Fibroblast of skin of left quadriceps (primary cell): ENCODE measurements around the gene NCOR2.

Source experiments
- DNase-seq, 2 experiments: peaks; one replicate each; pipeline ENCODE4 v3.0.0-alpha.2; 2013; ENCODE audit warnings: low read depth in 2 of 2

Gene NCOR2

DNA sequence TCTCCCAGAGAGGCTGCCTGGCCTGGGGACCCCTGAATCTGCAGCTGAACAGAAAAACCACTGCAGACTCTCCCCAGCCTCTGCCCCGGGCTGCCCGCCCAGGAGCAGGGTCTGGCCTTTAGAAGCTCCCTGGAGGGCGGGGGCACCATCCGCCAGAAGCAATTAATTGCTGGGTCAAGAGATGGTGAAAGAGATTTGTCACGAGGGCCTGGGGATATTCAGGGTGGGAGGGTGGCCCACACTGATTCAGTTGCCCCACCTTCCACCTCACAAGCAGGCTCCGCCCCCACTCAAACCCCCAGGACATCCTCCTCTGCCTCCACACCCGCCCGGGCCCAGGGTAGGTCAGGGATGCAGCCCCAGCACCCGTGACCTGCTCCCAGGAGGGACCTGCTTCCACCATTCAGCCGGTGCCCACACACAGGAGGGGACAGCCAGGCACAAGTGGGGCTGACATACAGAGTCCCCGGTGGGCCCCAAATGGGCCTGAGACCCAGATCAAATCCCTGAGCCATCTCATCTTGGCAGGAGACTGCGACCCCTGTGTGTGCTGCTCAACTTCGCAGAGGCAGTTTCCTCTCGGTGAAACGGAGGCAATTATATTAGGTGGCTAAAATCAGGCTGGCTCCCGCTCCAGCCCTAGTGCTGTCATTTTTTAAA, 23.0 kb downstream of the NCOR2 start:
- DNase-seq, result no peak

- no peak for DNase-seq
Measured at GRCh38 chr12:124543590-124544310, 23.7 kb downstream of the NCOR2 start.

DNA sequence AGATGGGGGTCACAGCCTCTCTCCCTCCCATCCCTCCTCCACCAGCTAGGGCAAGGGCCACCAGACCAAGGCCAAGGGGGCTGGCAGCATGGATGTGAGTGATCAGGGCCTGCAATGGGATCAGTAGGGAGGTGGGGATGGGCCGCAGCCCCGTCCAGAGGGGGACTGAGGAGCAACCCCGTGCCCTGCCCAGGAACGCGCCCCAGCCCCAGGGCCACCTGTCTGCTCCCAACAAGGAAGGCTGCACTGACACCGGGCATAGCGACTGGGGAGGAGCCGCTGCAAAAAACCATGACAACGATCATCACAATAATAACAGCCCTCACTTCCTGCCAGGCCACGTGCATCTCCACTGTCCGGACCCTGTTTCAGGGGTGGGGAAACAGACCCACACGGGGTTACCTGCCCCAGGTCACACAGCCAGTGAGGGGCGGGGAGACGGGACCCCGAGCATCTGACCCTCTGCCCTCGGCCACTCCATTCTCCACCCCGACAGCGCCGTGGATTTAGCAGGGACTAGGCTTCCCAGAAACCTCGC, 24.3 kb downstream of the NCOR2 start:
- no peak for DNase-seq

DNA sequence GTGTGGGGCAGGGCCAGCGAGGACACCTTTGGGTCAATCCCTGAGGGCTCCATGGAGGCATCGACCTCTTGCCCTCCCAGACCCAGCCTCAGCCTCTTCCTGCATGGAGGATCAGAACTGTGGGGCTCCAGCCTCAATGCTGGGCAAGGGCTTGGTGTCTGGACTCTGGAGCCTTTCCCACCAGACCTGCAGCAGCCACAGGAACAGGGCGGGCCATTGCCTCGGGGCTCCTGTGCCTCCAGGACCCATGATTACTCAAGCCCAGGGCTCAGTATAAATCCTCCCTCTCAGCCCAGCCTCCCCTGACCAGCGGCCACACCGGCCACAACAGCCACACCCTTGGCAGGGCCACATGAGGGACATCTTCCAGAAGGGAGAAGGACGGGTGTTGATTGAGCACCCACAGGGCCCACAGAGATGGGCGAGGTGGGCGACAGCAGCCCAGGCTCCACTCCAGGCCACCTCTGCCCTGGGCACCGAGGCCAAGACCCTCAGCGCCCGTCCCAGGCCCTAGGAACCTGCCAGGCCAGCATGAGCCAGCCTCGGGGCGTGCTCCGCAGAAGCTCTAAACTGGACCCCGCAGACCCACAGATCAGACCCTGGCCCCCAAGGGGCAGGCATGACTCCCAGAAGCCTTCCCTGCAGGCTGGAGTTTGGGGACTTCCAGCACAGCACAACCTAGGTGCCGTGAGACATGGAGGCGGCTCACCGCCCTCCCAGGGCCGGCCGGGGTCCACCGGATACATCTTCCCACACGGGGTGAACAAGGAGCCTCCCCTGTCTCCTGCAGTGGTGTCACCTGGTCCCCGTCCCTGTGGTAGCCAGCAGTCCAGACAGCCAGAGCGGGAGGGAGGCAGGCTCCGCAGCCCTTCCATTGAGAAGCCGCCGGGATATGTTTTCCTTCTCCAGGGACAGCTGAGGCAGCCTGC, 25.1 kb downstream of the NCOR2 start:
- no peak for DNase-seq

DNA sequence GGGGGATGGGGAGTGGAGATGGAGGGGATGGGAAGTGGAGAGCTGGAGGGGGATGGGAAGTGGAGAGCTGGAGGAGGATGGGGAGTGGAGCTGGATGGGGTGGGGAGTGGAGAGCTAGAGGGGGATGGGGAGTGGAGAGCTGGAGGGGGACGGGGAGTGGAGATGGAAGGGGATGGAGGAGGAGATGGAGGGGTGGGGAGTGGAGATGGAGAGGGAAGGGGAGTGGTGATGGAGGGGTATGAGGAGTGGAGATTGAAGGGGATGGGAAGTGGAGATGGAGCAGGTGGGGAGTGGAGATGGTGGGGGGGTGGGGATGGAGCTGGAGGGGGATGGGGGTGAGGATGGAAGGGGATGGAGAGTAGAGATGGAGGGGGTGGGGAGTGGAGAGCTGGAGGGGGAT, 26.1 kb downstream of the NCOR2 start:
- DNase-seq, result no peak

- no peak for DNase-seq
Measured at GRCh38 chr12:124539084-124540041, 28.0 kb downstream of the NCOR2 start.

DNA sequence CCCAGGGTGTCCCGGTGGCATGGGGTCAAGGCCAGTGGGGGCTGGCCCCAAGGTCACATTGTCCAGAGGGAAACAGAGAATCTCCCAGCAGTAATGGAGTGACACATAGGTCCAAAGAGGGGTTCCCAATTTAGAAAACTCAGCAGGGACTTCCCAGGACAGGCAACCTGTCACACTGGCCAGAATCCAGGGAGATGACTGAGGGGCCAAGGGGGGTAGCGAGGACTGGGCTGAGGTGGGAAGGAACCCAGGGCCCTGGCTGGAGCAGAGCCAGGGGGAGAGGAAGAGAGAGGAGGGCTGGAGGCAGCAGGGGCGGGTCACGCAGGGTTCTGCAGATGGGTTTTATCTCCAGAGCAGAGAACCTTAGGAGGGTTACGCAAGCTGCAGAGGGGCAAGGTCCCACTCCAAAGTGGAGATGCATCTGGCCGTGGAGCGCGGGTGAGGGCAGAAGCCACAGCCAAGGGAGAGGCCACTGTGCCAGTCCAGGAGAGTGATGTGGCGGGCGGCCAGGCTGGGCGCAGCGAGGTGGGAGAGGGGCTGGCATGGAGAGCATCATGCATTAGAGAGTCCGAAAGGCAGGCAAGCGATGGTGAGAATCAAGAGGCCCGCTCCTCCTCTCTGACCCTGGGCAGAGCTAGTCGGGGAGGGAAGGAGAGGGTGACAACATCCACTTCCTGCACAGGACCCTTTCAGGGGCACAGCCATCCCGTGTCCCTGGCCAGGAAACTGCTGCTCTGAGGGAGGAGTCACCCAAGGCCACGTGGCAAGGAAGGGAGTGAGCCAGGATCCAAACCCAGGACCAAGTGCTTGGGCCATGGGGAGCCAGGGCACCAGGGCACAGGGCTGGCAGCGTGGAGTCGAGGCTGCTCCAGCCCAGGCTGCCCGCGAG, 29.0 kb downstream of the NCOR2 start:
- DNase-seq, result no peak

DNA sequence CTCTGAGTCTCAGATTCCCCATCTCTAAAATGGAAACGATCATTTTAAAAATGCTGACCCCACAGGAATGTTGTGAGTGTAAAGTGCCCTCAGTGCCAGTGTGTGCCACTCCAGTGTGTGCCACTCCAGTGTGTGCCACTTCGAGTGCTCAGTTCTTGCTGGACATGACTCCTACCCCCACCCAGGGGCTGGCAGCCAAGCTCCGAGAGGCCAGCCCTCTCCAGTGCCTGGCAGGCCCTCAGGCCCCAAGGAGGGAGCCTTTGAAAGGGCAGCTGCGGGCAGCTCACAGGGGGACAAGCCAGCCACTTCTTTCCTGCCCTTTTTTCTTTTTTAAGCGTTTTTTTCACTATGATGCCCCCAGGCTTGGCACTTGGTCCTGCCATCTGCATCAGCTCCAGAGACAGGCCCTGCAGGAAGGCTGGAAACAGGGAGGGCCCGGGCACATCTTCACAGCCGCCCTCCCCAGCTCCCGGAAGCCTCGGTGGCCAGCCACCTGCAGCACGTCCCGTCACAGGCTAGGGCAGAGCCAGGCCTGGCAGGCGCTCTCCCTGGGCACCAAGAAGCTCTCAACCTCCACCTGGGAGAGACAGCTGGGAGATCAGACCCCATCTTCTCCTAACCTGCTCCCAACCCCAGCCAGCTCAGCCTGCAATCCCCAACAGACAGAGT, 29.8 kb downstream of the NCOR2 start:
- DNase-seq, result no peak

DNA sequence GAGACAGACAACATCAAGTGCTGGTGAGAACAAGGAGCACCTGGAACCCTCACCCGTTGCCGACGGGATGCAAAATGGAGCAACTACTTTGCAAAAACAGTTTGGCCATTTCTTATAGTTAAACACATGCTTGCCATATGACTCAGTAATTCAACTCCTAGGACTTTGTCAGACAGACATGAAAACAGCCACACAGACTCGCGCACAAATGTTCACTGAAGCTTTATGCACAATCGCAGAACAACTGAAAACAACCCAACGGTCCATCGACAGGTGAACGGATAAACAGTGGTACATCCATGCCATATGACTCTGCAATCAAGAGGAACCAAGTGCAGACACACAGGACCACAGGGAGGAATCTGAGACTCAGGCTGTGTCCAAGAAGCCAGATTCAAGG, 30.8 kb downstream of the NCOR2 start:
- no peak for DNase-seq

DNA sequence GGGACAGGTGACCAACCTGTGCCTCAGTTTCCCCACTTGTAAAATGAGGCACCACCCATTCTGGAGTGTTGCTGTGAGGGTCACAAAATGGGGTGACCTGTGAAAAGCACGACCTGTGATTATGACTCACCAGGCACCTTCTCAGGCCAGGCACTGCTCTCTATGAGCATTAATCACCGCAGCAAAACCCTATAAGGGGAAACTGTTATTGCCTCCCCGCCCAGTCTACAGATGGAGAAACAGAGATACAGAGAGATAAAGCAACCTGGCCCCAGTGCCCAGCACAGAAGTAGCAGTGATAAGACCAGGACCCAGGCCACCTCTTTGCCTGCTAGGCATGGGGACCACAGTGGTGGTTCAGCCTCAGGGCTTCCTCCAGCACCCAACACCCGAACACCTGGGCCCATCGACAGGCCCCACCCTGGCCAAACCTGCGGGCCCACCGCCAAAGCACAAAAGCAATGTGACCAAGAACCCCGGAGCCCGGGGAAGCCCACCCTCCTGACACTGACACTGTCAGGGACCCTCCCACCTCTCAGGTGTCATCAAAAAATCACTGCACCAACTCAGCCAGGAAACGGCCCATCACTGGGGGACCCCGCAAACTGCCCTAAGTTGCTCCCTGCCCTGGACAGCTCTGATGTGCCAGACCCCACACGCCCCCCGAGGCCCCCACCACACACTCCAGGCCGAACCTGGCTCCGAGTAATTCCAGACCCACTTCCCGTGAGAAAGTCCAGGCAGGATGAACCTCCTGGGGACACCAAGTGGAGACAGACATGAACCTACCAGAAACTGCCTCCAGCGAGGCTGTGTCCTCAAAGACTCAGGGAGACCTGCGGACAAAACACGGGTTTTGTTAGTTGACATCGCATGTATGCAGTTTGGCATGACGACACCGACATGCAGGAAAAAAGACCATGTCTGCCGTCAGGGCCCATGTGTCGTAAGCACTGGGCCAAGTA, 32.4 kb downstream of the NCOR2 start:
- no peak for DNase-seq

GRCh38 chr12:124533456-124533855, 34.0 kb downstream of the NCOR2 start:
- no peak for DNase-seq

GRCh38 chr12:124532967-124533366, 34.4 kb downstream of the NCOR2 start:
- no peak for DNase-seq

GRCh38 chr12:124532331-124532750, 35.1 kb downstream of the NCOR2 start:
- no peak for DNase-seq

GRCh38 chr12:124531906-124532305, 35.5 kb downstream of the NCOR2 start:
- no peak for DNase-seq

DNA sequence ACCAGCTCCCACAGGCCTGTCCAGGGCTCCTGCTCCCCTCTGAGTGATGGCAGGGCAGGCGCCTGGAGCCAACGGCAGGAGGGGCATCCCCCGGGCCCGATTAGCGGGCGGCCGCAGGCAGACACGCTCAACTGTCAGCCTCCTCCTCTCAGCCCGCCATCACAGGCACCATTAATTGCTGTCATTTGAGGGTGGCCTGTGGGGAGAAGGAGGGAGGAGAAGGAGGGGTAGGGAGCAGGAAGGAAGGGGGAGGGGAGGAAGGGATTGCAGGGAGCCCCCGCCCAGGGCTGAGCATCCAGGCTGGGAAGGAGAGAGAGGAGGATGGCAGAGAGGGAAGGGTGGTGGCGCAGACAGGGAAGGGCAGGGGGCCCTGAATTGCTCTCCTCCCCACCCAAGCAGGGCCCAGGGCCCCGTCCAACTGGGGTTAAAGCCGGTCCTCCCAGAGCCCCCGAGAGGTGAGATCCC, 36.1 kb downstream of the NCOR2 start:
- no peak for DNase-seq

DNA sequence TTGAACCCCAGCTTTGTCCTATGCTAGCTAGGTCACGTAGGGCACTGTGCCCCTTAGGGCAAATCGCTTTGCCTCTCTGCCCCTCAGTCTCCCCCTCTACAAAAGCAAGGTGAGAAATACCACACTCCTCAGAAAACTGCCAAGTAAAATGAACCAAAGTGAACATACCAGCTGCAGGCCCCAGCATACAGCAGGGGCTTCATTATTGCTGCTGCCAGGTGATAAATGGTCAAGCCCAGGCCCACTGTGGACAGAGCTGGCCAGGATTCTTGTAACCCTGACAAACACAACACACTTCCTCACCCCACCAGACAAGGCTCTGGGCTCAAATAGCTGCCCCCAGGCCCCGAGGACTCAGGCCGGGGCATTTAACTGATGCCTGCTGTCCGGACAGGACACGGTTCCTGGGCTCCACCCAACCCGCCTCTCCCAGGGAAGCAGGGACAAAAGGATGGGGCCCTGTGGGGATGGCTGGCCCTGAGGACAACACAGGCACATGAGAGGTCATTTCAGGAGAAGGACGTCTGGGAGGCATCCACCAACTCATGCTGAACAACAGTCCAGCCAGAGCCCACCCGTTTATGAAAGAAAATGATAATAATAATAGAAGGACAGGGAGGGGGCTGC, 36.7 kb downstream of the NCOR2 start:
- DNase-seq, result no peak

GRCh38 chr12:124529565-124530276, 37.7 kb downstream of the NCOR2 start:
- DNase-seq, result no peak
